GM18867 (cell line): Measurements from ENCODE around the gene SDC1.

Experiments used
- ATAC-seq: cut with Tn5 transposase; IDR thresholded peaks from one replicate; pipeline ENCODE4 v1.9.1; 2021; ENCODE audit warnings: mild to moderate bottlenecking, moderate library complexity; ENCODE audit not compliant: unreplicated experiment

The SDC1 gene

GRCh38 chr2:20229322-20230113 is 4.6 kb upstream of the SDC1 start:
- no peak for ATAC-seq

- no peak for ATAC-seq
Observed at GRCh38 chr2:20227894-20228505, 3.1 kb upstream of the SDC1 start.

- no peak for ATAC-seq
Observed at GRCh38 chr2:20226152-20226545, 1.2 kb upstream of the SDC1 start.

DNA sequence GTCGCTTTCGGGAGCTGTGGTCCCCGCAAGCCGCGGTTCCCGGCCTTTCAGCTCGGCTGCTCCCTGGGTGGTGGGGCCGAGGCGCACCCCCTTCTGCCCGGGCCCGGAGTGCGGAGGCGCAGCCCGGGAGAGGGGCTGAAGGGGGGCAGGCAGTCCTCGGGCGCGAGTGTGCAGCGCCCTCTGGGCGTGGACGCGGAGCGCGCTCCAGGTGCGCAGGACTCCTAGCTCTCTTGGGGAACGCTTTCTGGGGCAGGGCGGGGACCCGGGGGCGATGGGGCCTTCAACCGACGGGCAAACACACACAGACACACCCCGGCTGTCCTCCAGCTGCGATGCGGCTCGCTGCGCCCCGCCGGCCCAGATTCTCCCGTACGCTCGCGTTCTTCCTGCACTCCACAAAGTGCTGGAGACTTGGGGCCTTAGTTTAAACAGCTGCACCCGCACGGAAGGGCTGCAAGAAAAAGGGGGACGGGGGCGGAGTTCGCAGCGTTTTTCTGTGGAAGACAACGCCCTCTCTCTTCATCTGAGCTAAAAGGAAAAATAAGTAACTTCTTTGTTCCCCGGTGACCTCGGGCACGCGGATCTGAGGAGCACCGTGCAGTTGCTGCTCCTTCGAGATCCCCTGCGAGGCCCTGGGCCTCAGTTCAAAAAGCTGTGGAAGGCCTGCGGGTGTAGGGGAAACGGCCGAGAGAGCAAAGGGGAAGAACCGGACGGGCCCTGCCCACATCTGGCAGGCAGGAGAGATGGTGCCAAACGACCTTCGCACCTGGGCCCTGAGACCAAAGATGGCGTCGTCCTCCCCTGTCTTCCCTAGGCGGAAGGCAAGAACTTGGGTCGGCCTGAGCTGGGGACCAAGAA is 593 bp upstream of the SDC1 start:
- peak; percentile 72 for ATAC-seq

DNA sequence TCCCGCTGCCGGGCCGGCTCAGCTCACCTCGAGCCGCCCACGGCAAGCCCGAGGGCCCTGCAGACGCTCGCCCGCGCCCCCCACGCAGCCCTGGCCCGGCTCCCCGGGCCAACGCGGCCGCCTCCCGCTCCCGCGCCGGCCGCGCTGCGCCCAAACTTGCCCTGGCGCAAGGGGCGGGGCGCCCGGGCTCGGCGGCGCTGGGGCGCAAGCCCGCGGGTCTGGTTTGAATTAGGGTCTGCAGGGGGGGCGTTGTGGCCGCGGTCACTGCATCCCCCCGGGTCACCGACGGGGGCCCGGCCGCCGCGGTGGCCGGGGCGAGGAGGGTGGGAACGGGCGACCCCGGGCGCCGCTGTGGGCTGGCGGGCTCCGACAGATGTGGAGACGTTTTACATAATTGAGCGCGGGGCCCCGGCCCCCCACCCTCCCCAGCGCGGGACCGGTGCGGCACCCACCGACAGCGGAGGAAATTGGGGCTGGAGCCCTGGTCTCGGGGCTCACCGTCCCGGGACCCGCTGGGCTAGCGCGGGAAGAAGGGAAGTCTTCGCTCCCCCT is 690 bp downstream of the SDC1 start:
- ATAC-seq = peak; percentile 30

GRCh38 chr2:20223407-20224163 is 1.3 kb downstream of the SDC1 start:
- peak; percentile 18 for ATAC-seq

DNA sequence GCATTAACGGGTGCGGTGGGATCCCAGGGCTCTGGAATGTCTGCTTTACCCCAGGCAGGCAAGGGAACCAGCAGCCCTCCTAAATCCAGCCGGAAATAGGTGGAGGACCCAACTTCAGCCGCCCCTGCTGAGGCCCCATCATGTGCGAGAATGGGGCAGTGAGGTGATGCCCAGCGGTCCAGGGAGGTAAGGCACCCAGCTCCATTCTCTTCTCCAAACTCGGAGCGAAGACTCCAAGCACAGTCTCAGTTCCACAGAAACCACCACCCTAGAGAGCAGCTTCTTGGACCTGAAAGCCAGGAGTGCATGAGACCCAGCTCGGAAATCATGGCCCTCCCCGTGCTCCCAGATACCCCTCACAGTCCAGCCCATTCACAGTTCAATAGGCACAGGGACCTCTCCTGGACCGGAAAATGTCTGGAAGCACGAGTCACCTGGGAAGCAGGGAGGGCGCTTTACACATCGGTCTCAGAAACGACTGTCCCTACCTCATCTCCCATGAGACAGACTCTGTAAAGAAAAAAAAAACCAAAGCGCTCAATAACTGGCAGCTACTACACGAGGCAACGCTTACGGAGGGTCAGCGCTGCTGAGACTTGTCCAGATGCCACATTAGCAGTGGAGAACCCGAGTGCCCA is 2.0 kb downstream of the SDC1 start:
- ATAC-seq = no peak

DNA sequence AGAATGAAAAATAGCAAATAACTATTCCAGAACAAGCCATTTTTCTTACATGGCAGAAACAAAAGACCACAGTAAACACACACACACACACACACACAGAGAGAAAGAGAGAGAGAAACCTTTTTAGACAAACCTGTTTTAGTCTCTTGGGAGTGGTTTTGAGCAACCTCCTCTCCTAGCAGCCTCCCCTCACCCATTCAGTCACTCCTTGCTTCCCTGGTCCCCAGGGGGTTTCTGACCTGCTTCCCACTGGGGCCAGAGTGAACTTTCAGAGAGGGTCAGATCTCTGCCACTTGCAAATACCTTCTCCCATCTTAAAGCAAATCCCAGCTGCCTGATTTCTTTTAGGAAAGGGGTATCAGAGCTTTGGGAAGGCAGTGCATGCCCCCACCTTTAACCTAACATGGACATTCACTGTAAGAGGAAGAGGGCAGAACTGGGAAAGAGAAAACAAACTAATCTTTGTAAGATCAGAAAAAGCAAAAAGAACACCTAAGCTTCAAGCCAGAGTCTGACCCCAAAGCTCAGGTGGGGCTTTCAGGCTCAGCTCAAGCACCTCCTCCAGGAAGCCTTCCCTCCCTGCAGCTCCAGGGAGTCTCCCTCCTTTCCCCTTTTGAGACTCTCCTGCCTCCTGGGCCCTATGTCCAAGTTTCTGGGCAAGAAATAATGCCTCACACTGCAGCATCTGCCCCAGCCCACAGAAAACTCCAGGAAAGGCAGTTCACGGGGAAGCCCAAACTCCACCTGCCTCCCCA is 2.7 kb downstream of the SDC1 start:
- no peak for ATAC-seq

- no peak for ATAC-seq
Observed at GRCh38 chr2:20221555-20221973, 3.4 kb downstream of the SDC1 start.

DNA sequence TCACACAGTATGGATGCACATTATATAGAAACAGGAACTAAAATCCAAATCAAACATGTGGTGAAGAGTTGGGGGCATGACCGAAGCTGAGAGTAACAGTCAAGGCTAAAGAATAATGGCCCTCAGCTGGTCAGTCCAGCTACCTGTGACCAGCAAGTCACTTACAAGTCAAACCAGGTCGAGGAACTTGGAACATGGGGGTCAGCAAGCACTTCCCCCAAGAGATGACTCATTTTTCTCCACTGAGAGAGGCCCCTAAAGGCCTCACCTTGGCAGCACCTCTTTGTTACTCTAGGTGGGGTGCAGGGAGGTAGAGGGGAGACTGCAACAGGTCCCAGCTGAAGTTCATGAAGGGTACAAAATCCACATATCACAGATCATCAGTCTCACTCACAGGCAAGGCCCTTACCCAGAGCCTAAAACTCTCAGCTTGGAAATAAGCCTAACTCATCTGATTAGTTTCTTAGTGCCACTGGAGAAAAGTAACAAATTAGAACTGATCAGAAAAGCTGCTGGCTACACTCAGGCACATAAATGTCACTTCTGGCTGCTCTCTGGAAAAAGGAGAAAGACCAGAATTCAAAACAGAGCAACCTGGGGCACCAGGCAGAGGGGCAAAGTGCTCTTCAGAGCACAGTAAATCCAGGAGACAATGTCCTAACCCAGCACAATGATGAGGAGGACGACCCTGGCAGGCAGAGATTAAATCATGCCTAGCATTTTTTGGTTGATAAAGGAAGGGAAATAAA is 4.0 kb downstream of the SDC1 start:
- ATAC-seq = no peak

GRCh38 chr2:20219763-20220380 is 5.1 kb downstream of the SDC1 start:
- no peak for ATAC-seq

- ATAC-seq = no peak
Observed at GRCh38 chr2:20218331-20219320, 6.3 kb downstream of the SDC1 start.

DNA sequence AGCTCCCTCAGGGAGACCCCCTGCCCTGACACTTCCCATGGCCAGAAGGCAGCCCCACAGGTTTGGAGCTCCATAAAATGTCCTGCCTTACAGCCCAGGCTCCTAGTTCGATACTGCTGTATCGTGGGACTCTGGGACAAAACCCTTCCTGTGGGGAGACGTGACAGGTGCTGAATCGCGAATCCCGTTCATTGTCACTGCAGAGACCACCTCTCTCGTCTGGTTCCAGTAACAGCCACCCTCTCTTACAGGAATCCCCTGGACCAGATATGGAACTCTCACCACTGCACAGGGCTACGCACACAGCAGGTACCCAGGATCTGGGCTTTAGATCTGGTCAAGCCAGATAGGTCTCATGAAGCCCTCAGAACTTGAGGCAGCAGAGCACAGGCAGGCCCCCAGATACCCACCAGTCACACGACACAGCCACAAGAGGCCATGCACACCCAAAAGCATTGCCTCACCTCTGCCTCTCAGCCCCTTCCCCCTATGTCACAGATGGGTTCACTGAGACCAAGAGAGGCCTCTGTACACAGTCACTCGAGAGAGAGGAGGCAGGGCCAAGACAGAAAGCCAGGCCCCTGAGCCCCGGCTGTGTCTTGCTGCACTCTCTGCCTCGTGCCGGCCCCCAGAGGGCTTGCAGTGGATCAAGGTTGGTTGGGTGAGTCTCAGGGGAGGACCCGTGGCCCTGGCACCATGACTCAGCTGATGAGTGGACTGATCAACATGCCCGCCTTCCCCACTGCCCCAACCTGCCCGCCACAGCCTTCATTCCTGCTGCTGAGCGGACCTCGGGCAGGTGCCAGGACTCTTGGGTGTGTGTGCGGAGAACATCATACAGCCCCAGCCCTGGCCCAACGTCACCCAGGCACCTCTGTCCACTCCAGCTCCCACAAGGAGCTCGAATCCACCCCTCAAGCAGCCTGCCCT is 7.6 kb downstream of the SDC1 start:
- no peak for ATAC-seq

DNA sequence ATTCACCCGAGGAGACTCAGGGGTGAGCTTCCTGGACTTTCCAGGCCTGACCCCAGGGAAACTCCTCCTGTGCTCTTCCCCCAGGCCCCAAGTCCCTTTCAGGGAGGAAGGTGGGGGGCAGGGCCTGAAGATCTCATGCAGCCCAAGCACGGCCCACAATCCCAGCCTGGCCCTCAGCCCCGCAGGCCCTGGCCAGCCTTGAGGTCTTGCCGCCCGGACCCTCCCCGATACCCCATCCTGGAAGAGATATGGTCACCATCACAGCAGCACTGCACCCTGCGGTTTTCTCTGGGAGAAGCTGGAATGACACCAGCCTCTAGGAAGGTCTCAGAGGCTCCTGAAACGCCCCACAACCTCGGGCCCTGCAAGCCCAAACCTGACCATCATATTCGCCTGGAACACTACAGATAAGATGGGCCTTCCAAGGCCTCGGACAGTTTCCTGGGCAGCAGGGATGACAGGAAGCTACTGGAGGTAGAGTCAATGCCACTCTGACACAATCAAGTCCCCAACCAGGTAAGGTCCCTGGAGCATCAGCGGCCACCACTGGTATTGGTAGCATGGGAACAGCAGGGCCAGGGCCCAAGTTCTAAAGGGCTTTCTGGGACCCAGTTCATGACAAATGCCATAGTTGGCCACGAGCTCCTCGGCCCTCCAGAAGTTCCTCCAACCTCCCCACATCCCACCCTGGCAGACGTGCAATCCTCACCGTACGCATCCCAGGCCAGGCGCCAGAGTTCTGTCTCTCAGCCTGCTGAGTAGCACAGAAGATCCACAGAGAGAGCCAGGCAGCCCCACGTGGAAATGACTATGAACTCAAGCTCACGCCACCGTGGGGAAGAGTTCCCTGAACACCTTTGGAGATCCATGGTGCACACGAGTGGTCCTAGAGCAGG is 8.6 kb downstream of the SDC1 start:
- ATAC-seq = no peak
